HFF-Myc (cell line): Measurements from ENCODE around the gene COL16A1.

ENCODE experiments used
- DNase-seq: peaks from one replicate; pipeline ENCODE4 v3.0.0-alpha.2; 2011; ENCODE audit warnings: low read depth; ENCODE audit errors: extremely low read depth
- H3K4me3 ChIP-seq: replicated peaks from 2 replicates; pipeline ENCODE4 v1.5.1; 2011; ENCODE audit warnings: low read depth, mild to moderate bottlenecking, control low read depth, low read length
- TF ChIP-seq, protein P1 (sequence below): IDR thresholded peaks from 2 replicates; pipeline ENCODE4 v1.5.1; 2012; ENCODE audit warnings: mild to moderate bottlenecking, low read depth, low read length, control low read depth; ENCODE audit errors: missing control alignments

COL16A1 gene

GRCh38 chr1:31674626-31675025 is 29.2 kb downstream of the COL16A1 start:
- DNase-seq = no peak
- no peak overlapping the region for H3K4me3 ChIP-seq
- TF ChIP-seq, protein P1, sequence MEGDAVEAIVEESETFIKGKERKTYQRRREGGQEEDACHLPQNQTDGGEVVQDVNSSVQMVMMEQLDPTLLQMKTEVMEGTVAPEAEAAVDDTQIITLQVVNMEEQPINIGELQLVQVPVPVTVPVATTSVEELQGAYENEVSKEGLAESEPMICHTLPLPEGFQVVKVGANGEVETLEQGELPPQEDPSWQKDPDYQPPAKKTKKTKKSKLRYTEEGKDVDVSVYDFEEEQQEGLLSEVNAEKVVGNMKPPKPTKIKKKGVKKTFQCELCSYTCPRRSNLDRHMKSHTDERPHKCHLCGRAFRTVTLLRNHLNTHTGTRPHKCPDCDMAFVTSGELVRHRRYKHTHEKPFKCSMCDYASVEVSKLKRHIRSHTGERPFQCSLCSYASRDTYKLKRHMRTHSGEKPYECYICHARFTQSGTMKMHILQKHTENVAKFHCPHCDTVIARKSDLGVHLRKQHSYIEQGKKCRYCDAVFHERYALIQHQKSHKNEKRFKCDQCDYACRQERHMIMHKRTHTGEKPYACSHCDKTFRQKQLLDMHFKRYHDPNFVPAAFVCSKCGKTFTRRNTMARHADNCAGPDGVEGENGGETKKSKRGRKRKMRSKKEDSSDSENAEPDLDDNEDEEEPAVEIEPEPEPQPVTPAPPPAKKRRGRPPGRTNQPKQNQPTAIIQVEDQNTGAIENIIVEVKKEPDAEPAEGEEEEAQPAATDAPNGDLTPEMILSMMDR = no peak

DNA sequence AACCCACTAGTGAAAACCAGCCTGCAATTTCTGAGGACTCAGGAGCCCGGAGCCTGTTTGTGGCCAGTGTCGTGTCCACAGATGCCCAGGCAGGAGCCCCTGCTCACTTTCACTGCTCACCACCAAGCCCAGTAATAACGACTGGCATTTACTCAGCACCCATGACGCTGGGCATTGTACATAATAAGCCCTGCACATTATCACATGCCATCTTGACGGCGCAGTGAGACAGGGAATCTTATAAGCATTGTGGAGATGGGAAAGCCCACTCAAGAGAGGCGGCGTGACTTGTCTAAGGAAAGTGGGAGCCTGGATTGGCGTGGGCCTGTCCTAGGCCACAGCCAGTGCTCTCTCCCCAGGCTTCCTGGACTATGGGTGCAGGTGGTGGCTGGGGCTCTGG is 30.4 kb downstream of the COL16A1 start:
- no peak for DNase-seq
- TF ChIP-seq, protein P1 = no peak
- H3K4me3 ChIP-seq = no peak overlapping the region

DNA sequence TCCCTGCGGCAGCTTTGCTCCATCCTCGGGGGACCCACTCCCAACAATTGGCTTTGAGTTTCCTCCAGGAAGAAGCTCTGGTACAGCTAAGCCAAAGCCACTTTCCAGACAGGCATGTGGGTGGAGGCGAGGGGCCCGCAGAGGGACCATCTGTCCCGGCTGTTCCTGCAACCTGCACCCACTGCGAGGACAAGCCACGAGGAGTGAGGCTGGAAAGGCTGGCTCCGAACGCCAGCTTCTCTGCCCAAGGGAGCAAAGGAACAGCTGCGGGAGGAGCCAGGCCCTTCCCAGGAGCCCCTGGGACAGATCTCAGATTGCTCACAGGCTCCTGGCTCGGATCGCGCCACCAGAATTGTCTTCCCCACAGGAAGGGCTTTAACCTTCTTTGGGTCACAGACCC is 30.8 kb downstream of the COL16A1 start:
- no peak overlapping the region for H3K4me3 ChIP-seq
- TF ChIP-seq, protein P1 = no peak
- no peak for DNase-seq

DNA sequence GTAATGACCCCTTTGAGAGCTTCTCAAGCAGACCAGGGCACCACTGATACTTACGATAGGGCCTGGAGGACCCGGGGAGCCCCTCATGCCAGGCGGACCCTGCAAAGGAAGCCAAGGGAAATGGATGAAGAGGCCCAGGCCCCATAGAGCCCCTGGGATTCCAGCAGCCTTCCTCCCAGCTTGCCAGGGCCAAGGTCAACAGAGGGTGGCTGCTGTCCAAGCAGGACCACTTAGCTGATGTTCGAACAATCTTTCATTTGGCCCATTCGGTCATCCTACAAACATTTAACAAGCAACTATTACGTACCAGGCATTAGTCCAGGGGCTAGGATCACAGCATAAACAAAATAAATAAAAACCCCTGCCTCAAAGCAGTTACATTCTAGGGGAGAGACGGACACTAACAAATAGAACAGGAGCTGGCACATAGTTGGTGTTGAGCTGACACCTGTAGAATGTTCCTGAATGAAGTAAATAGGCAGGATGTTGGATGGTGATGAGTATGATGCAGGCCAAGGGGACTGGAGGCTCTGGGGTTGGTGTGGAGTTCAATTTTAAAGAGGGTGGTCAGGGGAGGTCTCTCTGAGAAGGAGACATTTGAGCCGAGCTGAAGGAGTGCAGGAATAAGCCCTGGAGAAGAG is 32.1 kb downstream of the COL16A1 start:
- no peak overlapping the region for H3K4me3 ChIP-seq
- TF ChIP-seq, protein P1 = no peak
- DNase-seq = no peak

- TF ChIP-seq, protein P1 = no peak
- H3K4me3 ChIP-seq = no peak overlapping the region
- DNase-seq = no peak
Observed at GRCh38 chr1:31671147-31671546, 32.7 kb downstream of the COL16A1 start.

DNA sequence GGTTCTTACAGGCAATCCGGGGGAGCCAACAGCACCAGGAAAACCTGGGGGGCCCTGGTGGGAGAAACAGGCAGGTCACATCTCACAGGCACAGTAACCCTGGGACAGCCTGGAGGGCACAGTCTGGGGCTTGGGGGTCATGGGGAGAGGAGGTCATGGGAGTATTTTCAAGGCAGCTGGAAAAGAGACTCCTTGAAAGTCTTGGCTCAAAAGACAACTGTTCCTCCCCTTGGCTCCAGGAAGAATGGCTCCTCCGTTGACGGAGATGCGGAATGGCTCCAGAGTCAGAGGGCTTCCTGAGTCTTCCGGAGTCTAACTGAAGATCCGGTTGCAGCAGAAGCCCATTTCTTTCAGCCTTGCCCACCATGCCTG is 33.2 kb downstream of the COL16A1 start:
- TF ChIP-seq, protein P1 = no peak
- H3K4me3 ChIP-seq = no peak overlapping the region
- no peak for DNase-seq
